H1 (cell line): ENCODE results near the gene TBX18. TPM values are rescaled to one million over a fixed set of nuclear protein-coding genes. Genes with fewer than 3 reads are reported as not detected.

Experiments used
- CTCF ChIA-PET: fragments of 300-600 bp; sonication (Branson Sonifier 250); formaldehyde crosslinking; loops from one replicate; lab custom pipeline; 2021; ENCODE audit not compliant: partially characterized antibody; lab: Charles Lee
- POLR2A ChIA-PET: fragments of 300-600 bp; sonication (Branson Sonifier 250); formaldehyde crosslinking; loops from one replicate; lab custom pipeline; 2021; ENCODE audit warnings: inconsistent platforms; ENCODE audit not compliant: partially characterized antibody; lab: Charles Lee
- DNase-seq, 2 experiments: peaks; one replicate each; pipeline versions ENCODE4 v3.0.0 to v3.0.0-alpha.2; 2010 to 2022; ENCODE audit warnings: low spot score in 2 of 2, low read depth in 1 of 2, mixed read lengths in 1 of 2
- FAIRE-seq: peaks from 2 replicates; lab custom pipeline; 2011; peaks lifted over from hg19 to GRCh38; lab: Jason Lieb, UNC
- H2AFZ ChIP-seq: 2 replicates; pipeline ENCODE4 v1.8.1; 2012; ENCODE audit warnings: low read length, inconsistent platforms
- H2AK5ac ChIP-seq: 2 replicates; pipeline ENCODE4 v1.6.1; 2013; ENCODE audit warnings: low read depth, low read length
- H2BK120ac ChIP-seq: replicated peaks from 2 replicates; pipeline ENCODE3; 2013; ENCODE audit warnings: low read depth, low read length, inconsistent platforms
- H2BK12ac ChIP-seq: 2 replicates; pipeline ENCODE4 v1.6.1; 2013; ENCODE audit warnings: low read depth, low read length
- H2BK15ac ChIP-seq: 2 replicates; pipeline ENCODE4 v1.6.1; 2013; ENCODE audit warnings: low read length
- H2BK20ac ChIP-seq: 2 replicates; pipeline ENCODE4 v1.6.1; 2013; ENCODE audit warnings: low read length
- H2BK5ac ChIP-seq: 2 replicates; pipeline ENCODE4 v1.6.1; 2013; ENCODE audit warnings: low read depth, low read length
- H3K14ac ChIP-seq: 2 replicates; pipeline ENCODE4 v1.6.1; 2013; ENCODE audit warnings: inconsistent platforms; ENCODE audit not compliant: insufficient read length
- H3K18ac ChIP-seq: 2 replicates; pipeline ENCODE4 v1.6.1; 2013; ENCODE audit warnings: low read length; ENCODE audit errors: extremely low read depth
- H3K23ac ChIP-seq: 2 replicates; pipeline ENCODE4 v1.6.1; 2013; ENCODE audit warnings: inconsistent platforms; ENCODE audit not compliant: insufficient read length
- H3K23me2 ChIP-seq: 2 replicates; pipeline ENCODE4 v1.6.1; 2013; ENCODE audit warnings: low read depth, low read length
- H3K27ac ChIP-seq: 2 replicates; pipeline ENCODE4 v1.6.1; 2011; ENCODE audit warnings: low read depth, low read length, inconsistent platforms
- H3K27me3 ChIP-seq, 4 experiments: replicated peaks in 1 of 4; 1 replicate in 1 of 4; 2 replicates in 3 of 4; pipeline versions ENCODE4 v1.6.1 to v1.8.1; 2011 to 2013; ENCODE audit warnings: low read length in 3 of 4, mild to moderate bottlenecking in 3 of 4, inconsistent platforms in 2 of 4, mixed read lengths in 2 of 4, moderate library complexity in 1 of 4; ENCODE audit not compliant: control insufficient read depth in 3 of 4, insufficient read depth in 3 of 4; ENCODE audit errors: extremely low read depth in 1 of 4
- H3K36me3 ChIP-seq, 4 experiments: 2 replicates each; pipeline versions ENCODE4 v1.6.1 to v1.8.1; 2011 to 2013; ENCODE audit warnings: mild to moderate bottlenecking in 4 of 4, low read length in 3 of 4, moderate library complexity in 2 of 4, control low read depth in 1 of 4, inconsistent platforms in 1 of 4; ENCODE audit not compliant: insufficient read depth in 4 of 4, control insufficient read depth in 2 of 4
- H3K4ac ChIP-seq: replicated peaks from 2 replicates; pipeline ENCODE3; 2013; ENCODE audit warnings: low read length, low read depth, mixed read lengths, inconsistent platforms; ENCODE audit not compliant: insufficient read length
- H3K4me1 ChIP-seq, 4 experiments: replicated peaks in 1 of 4; 1 replicate in 1 of 4; 2 replicates in 3 of 4; pipeline versions ENCODE4 v1.6.1 to v1.8.1; 2011 to 2013; ENCODE audit warnings: low read length in 3 of 4, inconsistent platforms in 2 of 4, mixed read lengths in 1 of 4; ENCODE audit not compliant: insufficient read depth in 4 of 4, control insufficient read depth in 3 of 4
- H3K4me2 ChIP-seq, 2 experiments: 2 replicates each; pipeline versions ENCODE4 v1.6.1 to v1.8.1; 2011 to 2013; ENCODE audit warnings: low read depth in 2 of 2, low read length in 2 of 2, control low read depth in 1 of 2, inconsistent platforms in 1 of 2, mild to moderate bottlenecking in 1 of 2; ENCODE audit not compliant: insufficient read depth in 1 of 2
- H3K4me3 ChIP-seq, 4 experiments: fragments of 200-600, 300-600 bp in 1 of 4; sonication (generic), shearing (Covaris generic), sonication (Bioruptor Twin) in 1 of 4; 2 replicates each; pipeline versions ENCODE4 v1.5.1 to v1.8.1; 2011 to 2016; ENCODE audit warnings: low read length in 4 of 4, low read depth in 3 of 4, control low read depth in 2 of 4, inconsistent platforms in 2 of 4, mild to moderate bottlenecking in 2 of 4, mixed read lengths in 1 of 4, moderate library complexity in 1 of 4; ENCODE audit not compliant: insufficient read depth in 2 of 4; ENCODE audit errors: extremely low read depth in 1 of 4
- H3K56ac ChIP-seq: replicated peaks from 2 replicates; pipeline ENCODE3; 2013; ENCODE audit warnings: low read depth, mild to moderate bottlenecking, mixed read lengths, low read length, inconsistent platforms; ENCODE audit not compliant: insufficient read length
- H3K79me1 ChIP-seq: 2 replicates; pipeline ENCODE4 v1.6.1; 2013; ENCODE audit warnings: low read depth, low read length, control low read depth
- H3K79me2 ChIP-seq, 2 experiments: 2 replicates each; pipeline versions ENCODE4 v1.6.1 to v1.8.1; 2012 to 2013; ENCODE audit warnings: low read length in 2 of 2, mild to moderate bottlenecking in 2 of 2, inconsistent platforms in 1 of 2; ENCODE audit not compliant: insufficient read depth in 2 of 2, control insufficient read depth in 1 of 2
- H3K9ac ChIP-seq, 4 experiments: replicated peaks in 1 of 4; 1 replicate in 1 of 4; 2 replicates in 3 of 4; pipeline versions ENCODE4 v1.6.1 to v1.8.1; 2011 to 2013; ENCODE audit warnings: low read depth in 3 of 4, low read length in 3 of 4, control low read depth in 2 of 4, mild to moderate bottlenecking in 2 of 4, moderate library complexity in 2 of 4, inconsistent platforms in 1 of 4; ENCODE audit errors: extremely low read depth in 1 of 4
- H3K9me3 ChIP-seq, 2 experiments: 2 replicates each; pipeline versions ENCODE4 v1.6.1 to v1.8.1; 2012 to 2013; ENCODE audit warnings: mild to moderate bottlenecking in 2 of 2, moderate library complexity in 2 of 2, control low read depth in 1 of 2, inconsistent platforms in 1 of 2, low read depth in 1 of 2, low read length in 1 of 2, mixed read lengths in 1 of 2; ENCODE audit not compliant: insufficient read depth in 2 of 2
- H4K20me1 ChIP-seq, 2 experiments: replicated peaks in 1 of 2; 2 replicates each; pipeline versions ENCODE3 to v1.8.1; 2011 to 2013; ENCODE audit warnings: inconsistent platforms in 2 of 2, low read length in 2 of 2, mild to moderate bottlenecking in 1 of 2; ENCODE audit not compliant: insufficient read depth in 2 of 2, control insufficient read depth in 1 of 2
- H4K5ac ChIP-seq: 2 replicates; pipeline ENCODE4 v1.6.1; 2013; ENCODE audit warnings: low read length, low read depth, mixed read lengths, inconsistent platforms; ENCODE audit not compliant: insufficient read length
- H4K8ac ChIP-seq: 2 replicates; pipeline ENCODE4 v1.8.0; 2013; ENCODE audit warnings: mild to moderate bottlenecking, moderate library complexity, low read length, inconsistent platforms; ENCODE audit not compliant: insufficient read depth; ENCODE audit errors: extremely low read depth
- H4K91ac ChIP-seq: replicated peaks from 2 replicates; pipeline ENCODE3; 2013; ENCODE audit warnings: low read length, mixed read lengths, inconsistent platforms; ENCODE audit not compliant: insufficient read length
- CHD1 ChIP-seq: IDR thresholded peaks from 2 replicates; pipeline ENCODE4 v1.6.1; 2012; ENCODE audit warnings: low read depth, low read length, improper control_type of control experiment
- CREB1 ChIP-seq: IDR thresholded peaks from 2 replicates; pipeline ENCODE4 v1.6.1; 2012; ENCODE audit warnings: inconsistent platforms
- POU5F1 ChIP-seq: IDR thresholded peaks from 2 replicates; pipeline ENCODE4 v1.6.1; 2011; ENCODE audit warnings: low read depth, mild to moderate bottlenecking, low read length, moderate library complexity
- RAD21 ChIP-seq, 2 experiments: IDR thresholded peaks in 1 of 2; conservative IDR thresholded peaks in 1 of 2; 2 replicates each; pipeline ENCODE4 v1.6.1; 2011; ENCODE audit warnings: low read depth in 2 of 2, low read length in 2 of 2, improper control_type of control experiment in 1 of 2, inconsistent platforms in 1 of 2, mild to moderate bottlenecking in 1 of 2, moderate library complexity in 1 of 2
- RNF2 ChIP-seq: fragments of 200-900, 300-1000 bp; sonication (generic); IDR thresholded peaks from 2 replicates; pipeline ENCODE4 v1.7.1; 2016; ENCODE audit warnings: borderline replicate concordance, low read depth, mild to moderate bottlenecking, antibody characterized with exemption, low read length; ENCODE audit not compliant: poor library complexity, severe bottlenecking; ENCODE audit errors: missing control alignments
- TAF1 ChIP-seq: IDR thresholded peaks from 2 replicates; pipeline ENCODE4 v1.6.1; 2011; ENCODE audit warnings: mild to moderate bottlenecking, low read depth, low read length
- WGBS, 2 experiments: shearing (Covaris generic) in 1 of 2; methylation state at CpG; one replicate each; pipeline versions ENCODE4 v1.1.6 to v1.1.7; 2013 to 2015; ENCODE audit warnings: low lambda C conversion rate in 2 of 2, mixed read lengths in 2 of 2, inconsistent platforms in 1 of 2, low coverage in 1 of 2, missing lambda C conversion rate in 1 of 2; ENCODE audit not compliant: insufficient replicate concordance in 2 of 2, insufficient coverage in 1 of 2, insufficient read length in 1 of 2; ENCODE audit errors: extremely low coverage in 1 of 2, missing lambda C conversion rate in 1 of 2; 5-methylcytosine and 5-hydroxymethylcytosine counted together
- polyA plus RNA-seq, 7 experiments: library from polyadenylated mRNA; depleted of rRNA in 3 of 7; stranded (reverse) in 5 of 7; unstranded in 2 of 7; fragments of >200 nt in 5 of 7; fragments of 200-250 nt in 2 of 7; gene quantifications; 1 replicate in 5 of 7; 2 replicates in 1 of 7; 4 replicates in 1 of 7; pipeline versions ENCODE4 v1.2.1 to v1.2.3, GENCODE V29; 2011 to 2013; ENCODE audit warnings: missing spikeins in 2 of 7, mixed read lengths in 2 of 7
- total RNA-seq: library from RNA; stranded (reverse); fragmentation: NEBNext Ultra II Directional; extraction: Animal tissue kit (Norgen Biotek cat#: 25700); gene quantifications from 2 replicates; pipeline ENCODE4 v1.2.1, GENCODE V29; 2021

The TBX18 gene
- total and polyA plus RNA-seq, 2 of the 8 experiments (the other 6 are each of a cell fraction or from before 2014, with no cell fraction given), result 0.02 TPM; not detected in 1

DNA sequence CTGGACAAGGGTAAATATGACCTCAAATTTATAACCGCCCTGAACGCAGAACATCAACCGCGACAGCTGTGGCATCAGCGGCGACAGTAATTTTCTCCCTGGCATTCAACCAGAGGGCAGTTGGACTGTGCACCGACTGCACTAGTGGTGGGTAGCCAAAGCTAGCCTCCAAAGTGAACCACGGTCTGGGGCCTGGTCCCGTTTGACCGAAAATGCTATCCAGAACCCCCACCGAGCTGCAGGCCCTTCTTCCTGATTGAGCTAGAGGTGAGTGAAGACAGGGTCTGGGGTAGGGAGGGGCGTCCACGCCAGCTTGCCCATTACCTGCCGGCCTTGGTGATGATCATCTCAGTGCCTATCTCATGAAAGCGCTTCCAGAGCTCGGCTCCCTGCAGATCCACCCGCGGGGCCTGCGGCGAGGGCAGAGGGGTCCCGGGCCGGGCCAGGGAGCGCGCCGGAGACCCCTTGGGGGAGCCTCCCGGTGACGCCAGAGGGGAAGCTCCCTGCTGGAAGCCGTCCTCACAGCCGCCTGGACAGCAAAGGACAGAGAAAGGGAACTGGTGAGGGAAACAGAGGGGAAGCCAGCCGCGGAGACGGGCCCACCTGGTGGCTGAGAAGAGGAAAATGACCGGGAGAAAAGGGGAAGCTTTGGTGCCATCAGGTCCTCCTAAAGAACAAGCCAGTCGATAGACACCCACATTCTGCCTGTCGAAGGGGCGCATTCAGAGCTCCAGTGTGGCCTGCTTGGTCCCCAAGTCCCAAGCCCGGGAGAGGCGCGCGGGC, 2.0 kb downstream of the TBX18 start:
- peak overlapping the region; percentile 86 to 91 for H3K4me2 ChIP-seq
- TF ChIP-seq RNF2 (peak; percentile 96), TAF1 (no peak), RAD21 (IDR thresholded peaks at IDR 0.05 in 1 of 2, conservative IDR thresholded peaks at IDR 0.05 in 1 of 2; ENCODE audit: low read depth in 2 of 2, low read length in 2 of 2) (peak; percentile 17 to 26; a peak in 2 of 4 replicates), POU5F1 (no peak), CHD1 (no peak), CREB1 (no peak)
- no peaks in the 10 kb centered on the region; a peak in 1 of 4 replicates for H3K9me3 ChIP-seq
- no peak for FAIRE-seq
- H3K23ac ChIP-seq, result no peak overlapping the region
- no peaks in the 10 kb centered on the region for H3K79me1 ChIP-seq
- peaks cover 16% of the 10 kb centered on the region for H3K23me2 ChIP-seq
- H3K27me3 ChIP-seq, result peaks cover 41 to 71% (median 60%) of the 10 kb centered on the region in 4 experiments
- H3K79me2 ChIP-seq, result no peaks in the 10 kb centered on the region
- H3K14ac ChIP-seq, result no peak overlapping the region
- peak overlapping the region; percentile 15 to 70 (median 54); a peak in 7 of 8 replicates for H3K4me3 ChIP-seq
- H3K36me3 ChIP-seq, result peaks cover 0 to 4% (median 0%) of the 10 kb centered on the region in 4 experiments; a peak in 1 of 8 replicates
- no peak overlapping the region for H4K8ac ChIP-seq
- no peak overlapping the region for H2BK15ac ChIP-seq
- no peak overlapping the region for H2BK12ac ChIP-seq
- DNase-seq, result no peak
- peaks cover 7 to 9% of the 10 kb centered on the region in 2 experiments for H4K20me1 ChIP-seq
- H2BK20ac ChIP-seq, result no peak overlapping the region
- no peak overlapping the region for H3K27ac ChIP-seq
- 7% methylated on average over 40 of the region's 40 CpGs; no CpG with 5 or more reads in 1 of the 2 experiments for WGBS, 2 experiments
- no peak overlapping the region for H4K5ac ChIP-seq
- H3K9ac ChIP-seq, result no peak overlapping the region
- H2AFZ ChIP-seq, result no peak overlapping the region
- H2BK120ac ChIP-seq, result no peak overlapping the region
- H3K4me1 ChIP-seq, result peaks cover 0 to 24% (median 13%) of the 10 kb centered on the region in 4 experiments; a peak in 5 of 7 replicates
- no peak overlapping the region for H3K18ac ChIP-seq
- ChIA-PET POLR2A (interaction anchor here (1.1 to 2.4 kb wide), 3 partner anchors 9 to 340 kb away, joined by 3 to 9 read pairs (median 4); no protein-coding TSS in a partner anchor), CTCF (interaction anchor here (0.6 to 4.3 kb wide), 12 partner anchors 8 to 1309 kb away, joined by 3 to 29 read pairs (median 4); no protein-coding TSS in a partner anchor)
- H4K91ac ChIP-seq, result no peak overlapping the region
- H2AK5ac ChIP-seq, result no peak overlapping the region
- H3K4ac ChIP-seq, result no peak overlapping the region
- H2BK5ac ChIP-seq, result no peak overlapping the region
- H3K56ac ChIP-seq, result no peak overlapping the region
